Upper lobe of right lung (tissue), 1 donor: ENCODE measurements around the gene USP34. TPM values are rescaled to one million over a fixed set of nuclear protein-coding genes. Genes with fewer than 3 reads are reported as not detected.

Source experiments
- ATAC-seq: fragments of 200-7000 bp; cut with Tn5 transposase; one replicate; pipeline ENCODE4 v1.9.1; 2020; ENCODE audit warnings: mild to moderate bottlenecking, moderate library complexity
- DNase-seq: peaks from one replicate; pipeline ENCODE4 v3.0.0-alpha.2; 2020
- H3K27ac ChIP-seq: fragments of 200-600 bp; one replicate; pipeline ENCODE4 v1.8.0; 2022
- H3K27me3 ChIP-seq: fragments of 200-600 bp; one replicate; pipeline ENCODE4 v1.8.0; 2022; ENCODE audit warnings: mild to moderate bottlenecking
- H3K36me3 ChIP-seq: fragments of 200-600 bp; one replicate; pipeline ENCODE4 v1.8.0; 2022
- H3K4me1 ChIP-seq: fragments of 200-600 bp; one replicate; pipeline ENCODE4 v1.8.0; 2022
- H3K4me3 ChIP-seq: fragments of 200-600 bp; one replicate; pipeline ENCODE4 v1.8.0; 2022; ENCODE audit warnings: mild to moderate bottlenecking
- H3K9me3 ChIP-seq: fragments of 200-600 bp; one replicate; pipeline ENCODE4 v1.8.0; 2022
- intact Hi-C: fragments of 100-400 bp; cut with DNase I; formaldehyde crosslinking; loops from one replicate; pipeline ENCODE4 v1.11.0; 2022
- total RNA-seq: library from RNA; stranded (reverse); fragmentation: NEBNext Ultra II Directional; extraction: Animal tissue kit (Norgen Biotek cat#: 25700); gene quantifications from one replicate; pipeline ENCODE4 v1.2.1, GENCODE V29; 2021
- TF ChIP-seq, protein P1 (sequence below): fragments of 200-600 bp; IDR thresholded peaks from one replicate; pipeline ENCODE4 v1.8.0; 2022; ENCODE audit warnings: antibody characterized with exemption
- donor health status: DM: no; HTN: yes; CAD: no; lungs with severe emphysema.

Gene USP34
- total RNA-seq, 1 donor from 2014 or later: 112 TPM

DNA sequence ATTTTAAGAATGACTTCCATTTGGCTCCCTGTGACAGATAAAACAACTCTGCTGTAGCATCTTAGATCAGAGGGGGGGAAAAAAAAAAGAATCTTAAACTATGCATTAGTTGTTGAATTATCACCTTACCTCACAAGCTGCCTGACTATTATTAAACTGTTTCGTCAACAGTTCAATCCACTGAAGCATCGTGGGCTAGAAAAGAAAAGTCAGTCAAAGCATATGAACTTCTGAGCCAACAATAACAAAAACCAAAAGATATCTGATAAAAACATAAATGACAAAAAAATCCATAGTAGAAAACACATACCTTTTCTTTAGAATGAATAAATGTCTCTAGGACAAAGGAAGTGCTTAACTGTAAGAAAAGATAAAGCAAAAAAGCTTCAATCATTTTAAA lies 235.2 kb downstream of the USP34 start:
- no peak overlapping the region for H3K27ac ChIP-seq
- no peaks in the 10 kb centered on the region for H3K4me1 ChIP-seq
- peaks cover 52% of the 10 kb centered on the region for H3K36me3 ChIP-seq
- H3K27me3 ChIP-seq: no peaks in the 10 kb centered on the region
- H3K4me3 ChIP-seq: no peak overlapping the region
- ATAC-seq: no peak
- DNase-seq: no peak
- intact Hi-C loops: no loop called here
- TF ChIP-seq, protein P1, sequence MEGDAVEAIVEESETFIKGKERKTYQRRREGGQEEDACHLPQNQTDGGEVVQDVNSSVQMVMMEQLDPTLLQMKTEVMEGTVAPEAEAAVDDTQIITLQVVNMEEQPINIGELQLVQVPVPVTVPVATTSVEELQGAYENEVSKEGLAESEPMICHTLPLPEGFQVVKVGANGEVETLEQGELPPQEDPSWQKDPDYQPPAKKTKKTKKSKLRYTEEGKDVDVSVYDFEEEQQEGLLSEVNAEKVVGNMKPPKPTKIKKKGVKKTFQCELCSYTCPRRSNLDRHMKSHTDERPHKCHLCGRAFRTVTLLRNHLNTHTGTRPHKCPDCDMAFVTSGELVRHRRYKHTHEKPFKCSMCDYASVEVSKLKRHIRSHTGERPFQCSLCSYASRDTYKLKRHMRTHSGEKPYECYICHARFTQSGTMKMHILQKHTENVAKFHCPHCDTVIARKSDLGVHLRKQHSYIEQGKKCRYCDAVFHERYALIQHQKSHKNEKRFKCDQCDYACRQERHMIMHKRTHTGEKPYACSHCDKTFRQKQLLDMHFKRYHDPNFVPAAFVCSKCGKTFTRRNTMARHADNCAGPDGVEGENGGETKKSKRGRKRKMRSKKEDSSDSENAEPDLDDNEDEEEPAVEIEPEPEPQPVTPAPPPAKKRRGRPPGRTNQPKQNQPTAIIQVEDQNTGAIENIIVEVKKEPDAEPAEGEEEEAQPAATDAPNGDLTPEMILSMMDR: no peak
- no peaks in the 10 kb centered on the region for H3K9me3 ChIP-seq

DNA sequence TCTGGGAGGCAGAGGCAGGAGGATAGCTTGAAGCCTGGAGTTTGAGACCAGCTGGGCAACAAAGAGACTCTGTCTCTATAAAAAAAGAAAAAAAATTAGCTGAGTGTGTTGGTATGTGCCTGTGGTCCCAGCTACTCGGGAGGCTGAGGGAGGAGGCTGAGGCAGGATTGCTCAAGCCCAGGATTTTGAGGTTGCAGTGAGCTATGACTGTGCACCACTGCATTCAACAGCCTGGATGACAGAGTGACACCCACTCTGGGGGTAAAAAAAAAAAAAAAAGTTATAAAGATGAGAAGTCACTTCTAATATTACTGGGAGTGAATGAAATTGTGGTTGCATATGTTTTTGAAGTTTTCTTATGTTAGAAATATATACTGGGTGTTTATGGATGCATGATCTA lies 237.3 kb downstream of the USP34 start:
- ATAC-seq (no peak), DNase-seq (no peak)
- Histone ChIP-seq H3K9me3 (no peaks in the 10 kb centered on the region), H3K27me3 (no peaks in the 10 kb centered on the region), H3K4me3 (no peak overlapping the region), H3K4me1 (no peaks in the 10 kb centered on the region), H3K36me3 (peaks cover 61% of the 10 kb centered on the region), H3K27ac (no peak overlapping the region)
- TF ChIP-seq, protein P1: no peak
- intact Hi-C loops: no loop called here

DNA sequence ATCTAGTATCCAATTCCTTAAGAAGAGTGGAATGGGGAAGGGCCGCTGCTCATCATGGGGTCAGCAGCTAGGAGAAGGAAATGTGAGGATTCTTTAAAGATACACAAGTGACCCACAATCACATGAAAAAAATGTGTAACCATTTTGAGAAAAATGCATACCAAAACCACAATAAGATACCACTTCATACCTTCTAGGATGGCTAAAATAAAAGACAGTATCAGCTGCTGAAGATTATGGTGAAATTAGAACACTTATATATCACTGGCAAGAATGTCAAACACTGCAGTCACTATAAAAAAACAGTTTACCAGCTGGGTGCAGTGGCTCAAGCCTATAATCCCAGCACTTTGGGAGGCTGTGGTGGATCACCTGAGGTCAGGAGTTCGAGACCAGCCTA lies 241.0 kb downstream of the USP34 start:
- TF ChIP-seq, protein P1: no peak
- ATAC-seq: no peak
- Histone ChIP-seq H3K4me3 (no peak overlapping the region), H3K27me3 (no peaks in the 10 kb centered on the region), H3K4me1 (no peaks in the 10 kb centered on the region), H3K9me3 (no peaks in the 10 kb centered on the region), H3K27ac (no peak overlapping the region), H3K36me3 (peaks cover 76% of the 10 kb centered on the region)
- intact Hi-C loops: no loop called here
- DNase-seq: no peak

DNA sequence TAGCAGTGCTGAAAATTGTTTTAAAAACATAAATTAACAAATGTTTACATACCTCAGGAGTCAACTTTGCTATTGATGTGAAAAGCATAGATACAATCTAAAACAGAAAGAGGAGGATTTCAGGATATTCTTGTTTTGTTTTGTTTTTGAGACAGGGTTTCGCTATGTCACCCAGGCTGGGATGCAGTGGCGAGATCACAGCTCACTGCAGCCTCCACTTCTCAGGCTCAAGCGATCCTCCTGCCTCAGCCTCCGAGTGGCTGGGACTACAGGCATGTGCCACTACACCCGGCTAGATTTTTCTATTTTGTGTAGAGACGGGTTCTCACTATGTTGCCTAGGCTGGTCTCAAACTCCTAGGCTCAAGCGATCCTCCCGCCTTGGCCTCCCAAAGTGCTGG lies 248.3 kb downstream of the USP34 start:
- Histone ChIP-seq H3K4me3 (no peak overlapping the region), H3K4me1 (no peaks in the 10 kb centered on the region), H3K27me3 (no peaks in the 10 kb centered on the region), H3K27ac (no peak overlapping the region), H3K9me3 (no peaks in the 10 kb centered on the region), H3K36me3 (peaks cover 71% of the 10 kb centered on the region)
- no peak for DNase-seq
- ATAC-seq: no peak
- intact Hi-C loops: no loop called here
- TF ChIP-seq, protein P1: no peak

DNA sequence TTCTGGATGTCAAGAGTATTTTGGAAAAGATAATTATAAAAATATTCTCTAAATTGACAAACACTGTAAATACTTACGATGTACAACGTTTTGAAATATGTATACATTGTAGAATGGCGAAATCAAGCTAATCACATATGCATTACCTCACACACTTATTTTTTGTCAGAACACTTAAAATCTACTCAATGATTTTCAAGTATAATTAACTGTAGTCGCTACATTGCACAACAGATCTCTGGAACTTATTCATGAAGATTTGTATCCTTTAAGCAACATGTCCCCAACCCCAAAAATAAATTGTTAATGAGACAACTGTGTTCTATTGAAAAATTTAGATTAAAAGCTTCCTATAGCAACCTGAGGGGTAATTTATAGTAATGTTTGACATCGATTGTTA lies 249.1 kb downstream of the USP34 start:
- Histone ChIP-seq H3K36me3 (peaks cover 70% of the 10 kb centered on the region), H3K27ac (no peak overlapping the region), H3K4me1 (no peaks in the 10 kb centered on the region), H3K9me3 (no peaks in the 10 kb centered on the region), H3K27me3 (no peaks in the 10 kb centered on the region), H3K4me3 (no peak overlapping the region)
- intact Hi-C loops: no loop called here
- TF ChIP-seq, protein P1: no peak
- ATAC-seq: no peak
- DNase-seq: no peak

DNA sequence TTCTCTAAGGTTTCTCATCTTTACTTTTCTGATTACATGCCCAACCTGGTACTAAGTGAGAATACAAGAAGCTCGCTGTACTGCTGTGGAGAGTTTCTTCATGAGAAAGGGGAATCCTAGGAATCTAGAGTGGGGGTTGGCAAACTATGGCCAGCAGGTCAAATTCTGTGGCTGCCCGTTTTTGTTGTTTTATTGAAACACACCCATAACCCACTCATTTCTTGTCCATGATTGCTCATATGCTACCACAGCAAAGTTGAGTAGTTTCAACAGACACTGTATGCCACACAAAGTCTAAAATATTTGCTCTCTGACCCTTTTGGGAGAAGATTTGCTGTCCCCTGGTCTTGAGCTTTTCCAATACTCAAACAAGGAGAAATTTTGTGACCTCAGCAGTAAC lies 250.1 kb downstream of the USP34 start:
- TF ChIP-seq, protein P1: no peak
- Histone ChIP-seq H3K4me3 (no peak overlapping the region), H3K36me3 (peaks cover 65% of the 10 kb centered on the region), H3K27ac (no peak overlapping the region), H3K27me3 (no peaks in the 10 kb centered on the region), H3K4me1 (no peaks in the 10 kb centered on the region), H3K9me3 (no peaks in the 10 kb centered on the region)
- DNase-seq (no peak), ATAC-seq (peak; percentile 37)
- intact Hi-C loops: no loop called here
